ENCODE results near the gene PPP3CA. TPM values are rescaled to one million over a fixed set of nuclear protein-coding genes. Genes with fewer than 3 reads are reported as not detected.

The PPP3CA gene
- total and polyA plus RNA-seq, 2 experiments from 2014 or later = 27.0 to 45.2 TPM

DNA sequence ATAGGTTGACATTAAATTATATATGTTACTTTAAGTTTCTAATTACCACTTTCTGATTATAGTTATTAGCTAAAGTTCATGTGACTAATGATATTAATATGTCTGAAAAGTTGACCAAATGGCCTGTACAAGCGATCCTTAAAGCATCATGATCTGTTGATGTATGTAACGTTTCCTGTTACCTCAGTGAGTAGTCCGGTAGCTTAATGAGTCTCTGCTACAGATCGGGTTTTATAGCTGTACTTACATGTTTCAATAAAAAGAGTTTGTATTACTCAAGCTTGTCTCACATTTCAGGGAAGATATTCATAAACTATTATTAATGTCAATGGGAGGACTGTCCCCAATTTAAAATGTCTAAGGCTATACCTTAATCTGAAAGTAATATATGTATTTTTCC lies 246.3 kb downstream of the PPP3CA start (continued):
- TF ChIP-seq, protein P1, sequence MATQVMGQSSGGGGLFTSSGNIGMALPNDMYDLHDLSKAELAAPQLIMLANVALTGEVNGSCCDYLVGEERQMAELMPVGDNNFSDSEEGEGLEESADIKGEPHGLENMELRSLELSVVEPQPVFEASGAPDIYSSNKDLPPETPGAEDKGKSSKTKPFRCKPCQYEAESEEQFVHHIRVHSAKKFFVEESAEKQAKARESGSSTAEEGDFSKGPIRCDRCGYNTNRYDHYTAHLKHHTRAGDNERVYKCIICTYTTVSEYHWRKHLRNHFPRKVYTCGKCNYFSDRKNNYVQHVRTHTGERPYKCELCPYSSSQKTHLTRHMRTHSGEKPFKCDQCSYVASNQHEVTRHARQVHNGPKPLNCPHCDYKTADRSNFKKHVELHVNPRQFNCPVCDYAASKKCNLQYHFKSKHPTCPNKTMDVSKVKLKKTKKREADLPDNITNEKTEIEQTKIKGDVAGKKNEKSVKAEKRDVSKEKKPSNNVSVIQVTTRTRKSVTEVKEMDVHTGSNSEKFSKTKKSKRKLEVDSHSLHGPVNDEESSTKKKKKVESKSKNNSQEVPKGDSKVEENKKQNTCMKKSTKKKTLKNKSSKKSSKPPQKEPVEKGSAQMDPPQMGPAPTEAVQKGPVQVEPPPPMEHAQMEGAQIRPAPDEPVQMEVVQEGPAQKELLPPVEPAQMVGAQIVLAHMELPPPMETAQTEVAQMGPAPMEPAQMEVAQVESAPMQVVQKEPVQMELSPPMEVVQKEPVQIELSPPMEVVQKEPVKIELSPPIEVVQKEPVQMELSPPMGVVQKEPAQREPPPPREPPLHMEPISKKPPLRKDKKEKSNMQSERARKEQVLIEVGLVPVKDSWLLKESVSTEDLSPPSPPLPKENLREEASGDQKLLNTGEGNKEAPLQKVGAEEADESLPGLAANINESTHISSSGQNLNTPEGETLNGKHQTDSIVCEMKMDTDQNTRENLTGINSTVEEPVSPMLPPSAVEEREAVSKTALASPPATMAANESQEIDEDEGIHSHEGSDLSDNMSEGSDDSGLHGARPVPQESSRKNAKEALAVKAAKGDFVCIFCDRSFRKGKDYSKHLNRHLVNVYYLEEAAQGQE (IDR thresholded peaks at IDR 0.05; ENCODE audit: unreplicated experiment) = no peak
- no peak for TF ChIP-seq STAT1 (IDR thresholded peaks at IDR 0.05; ENCODE audit: unreplicated experiment)
- TF ChIP-seq, protein P2, sequence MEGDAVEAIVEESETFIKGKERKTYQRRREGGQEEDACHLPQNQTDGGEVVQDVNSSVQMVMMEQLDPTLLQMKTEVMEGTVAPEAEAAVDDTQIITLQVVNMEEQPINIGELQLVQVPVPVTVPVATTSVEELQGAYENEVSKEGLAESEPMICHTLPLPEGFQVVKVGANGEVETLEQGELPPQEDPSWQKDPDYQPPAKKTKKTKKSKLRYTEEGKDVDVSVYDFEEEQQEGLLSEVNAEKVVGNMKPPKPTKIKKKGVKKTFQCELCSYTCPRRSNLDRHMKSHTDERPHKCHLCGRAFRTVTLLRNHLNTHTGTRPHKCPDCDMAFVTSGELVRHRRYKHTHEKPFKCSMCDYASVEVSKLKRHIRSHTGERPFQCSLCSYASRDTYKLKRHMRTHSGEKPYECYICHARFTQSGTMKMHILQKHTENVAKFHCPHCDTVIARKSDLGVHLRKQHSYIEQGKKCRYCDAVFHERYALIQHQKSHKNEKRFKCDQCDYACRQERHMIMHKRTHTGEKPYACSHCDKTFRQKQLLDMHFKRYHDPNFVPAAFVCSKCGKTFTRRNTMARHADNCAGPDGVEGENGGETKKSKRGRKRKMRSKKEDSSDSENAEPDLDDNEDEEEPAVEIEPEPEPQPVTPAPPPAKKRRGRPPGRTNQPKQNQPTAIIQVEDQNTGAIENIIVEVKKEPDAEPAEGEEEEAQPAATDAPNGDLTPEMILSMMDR (conservative IDR thresholded peaks at IDR 0.05; ENCODE audit: low read depth in 2 of 2) = no peak
- no peak for TF ChIP-seq ZNF114 (CRISPR knock-in tag; IDR thresholded peaks at IDR 0.05)

DNA sequence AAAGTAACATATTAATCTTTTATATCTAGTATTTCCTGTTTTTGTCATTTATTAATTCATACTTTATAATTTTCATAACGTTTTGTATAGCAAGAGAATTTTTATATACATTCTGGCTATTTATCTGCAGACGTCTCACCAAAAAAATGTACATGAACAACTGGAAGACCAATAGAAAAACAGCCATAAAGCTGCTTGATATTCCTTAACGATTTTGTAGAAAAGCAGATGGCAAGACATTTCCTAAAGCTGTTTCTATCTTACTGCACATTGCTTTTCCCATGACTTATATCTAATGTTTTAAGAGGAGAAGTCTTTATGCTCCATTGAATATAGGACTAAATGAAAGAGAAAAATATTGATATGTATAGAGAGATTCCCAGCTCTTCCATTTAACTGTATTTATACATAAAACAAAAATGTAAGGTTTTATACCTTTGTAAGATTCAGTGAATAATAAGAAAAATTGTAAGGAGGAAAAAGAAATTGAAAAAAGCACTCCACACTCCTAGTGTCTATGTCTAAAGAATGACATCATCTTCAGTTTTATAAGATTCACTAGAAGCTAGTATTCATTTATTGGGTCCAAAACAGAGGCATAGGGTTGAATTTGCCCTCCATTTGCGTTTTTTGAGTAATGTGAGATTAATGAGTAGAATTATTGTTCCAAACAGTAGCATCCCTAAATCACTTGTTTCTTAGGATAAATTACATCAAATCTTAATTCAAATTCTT lies 248.5 kb downstream of the PPP3CA start:
- Mint-ChIP-seq H3K36me3 (ENCODE audit: low read depth) (peaks cover 4% of the 10 kb centered on the region), H3K27me3 (ENCODE audit: insufficient read depth, low read depth, poor library complexity) (no peaks in the 10 kb centered on the region)
- peaks cover 15% of the 10 kb centered on the region for H3K4me1 ChIP-seq (ENCODE audit: insufficient read depth)

More for the DNA sequence above, 248.5 kb downstream of the PPP3CA start:
- H3K27ac Mint-ChIP-seq = no peak overlapping the region
- Histone ChIP-seq H3K4me3 (no peak overlapping the region), H3F3A (replicated peaks; ENCODE audit: low read depth) (no peaks in the 10 kb centered on the region), H3K27me3 (ENCODE audit: insufficient read depth) (no peaks in the 10 kb centered on the region), H3K27ac (ENCODE audit: low read depth) (no peak overlapping the region), H4K20me1 (replicated peaks; ENCODE audit: insufficient read depth) (no peaks in the 10 kb centered on the region), H3K9me2 (ENCODE audit: insufficient read depth) (no peaks in the 10 kb centered on the region), H2AFZ (no peak overlapping the region), H3K36me3 (ENCODE audit: insufficient read depth) (no peaks in the 10 kb centered on the region), H3K79me2 (replicated peaks; ENCODE audit: insufficient read depth) (no peaks in the 10 kb centered on the region), H3K4me2 (no peak overlapping the region)
- ATAC-seq (no peak), DNase-seq (ENCODE audit: low spot score) (no peak)
- no peak overlapping the region for H3K4me3 Mint-ChIP-seq
- peaks cover 21% of the 10 kb centered on the region for H3K4me1 Mint-ChIP-seq
- H3K9me3 Mint-ChIP-seq = no peaks in the 10 kb centered on the region
- TF ChIP-seq NANOG (IDR thresholded peaks at IDR 0.05; ENCODE audit: borderline replicate concordance) (no peak), STAT1 (IDR thresholded peaks at IDR 0.05; ENCODE audit: unreplicated experiment) (no peak), EZH2phosphoT487 (IDR thresholded peaks at IDR 0.05; ENCODE audit: unreplicated experiment) (no peak), EZH2 (IDR thresholded peaks at IDR 0.05; ENCODE audit: low read depth, unreplicated experiment) (no peak)
- TF ChIP-seq, protein P3, sequence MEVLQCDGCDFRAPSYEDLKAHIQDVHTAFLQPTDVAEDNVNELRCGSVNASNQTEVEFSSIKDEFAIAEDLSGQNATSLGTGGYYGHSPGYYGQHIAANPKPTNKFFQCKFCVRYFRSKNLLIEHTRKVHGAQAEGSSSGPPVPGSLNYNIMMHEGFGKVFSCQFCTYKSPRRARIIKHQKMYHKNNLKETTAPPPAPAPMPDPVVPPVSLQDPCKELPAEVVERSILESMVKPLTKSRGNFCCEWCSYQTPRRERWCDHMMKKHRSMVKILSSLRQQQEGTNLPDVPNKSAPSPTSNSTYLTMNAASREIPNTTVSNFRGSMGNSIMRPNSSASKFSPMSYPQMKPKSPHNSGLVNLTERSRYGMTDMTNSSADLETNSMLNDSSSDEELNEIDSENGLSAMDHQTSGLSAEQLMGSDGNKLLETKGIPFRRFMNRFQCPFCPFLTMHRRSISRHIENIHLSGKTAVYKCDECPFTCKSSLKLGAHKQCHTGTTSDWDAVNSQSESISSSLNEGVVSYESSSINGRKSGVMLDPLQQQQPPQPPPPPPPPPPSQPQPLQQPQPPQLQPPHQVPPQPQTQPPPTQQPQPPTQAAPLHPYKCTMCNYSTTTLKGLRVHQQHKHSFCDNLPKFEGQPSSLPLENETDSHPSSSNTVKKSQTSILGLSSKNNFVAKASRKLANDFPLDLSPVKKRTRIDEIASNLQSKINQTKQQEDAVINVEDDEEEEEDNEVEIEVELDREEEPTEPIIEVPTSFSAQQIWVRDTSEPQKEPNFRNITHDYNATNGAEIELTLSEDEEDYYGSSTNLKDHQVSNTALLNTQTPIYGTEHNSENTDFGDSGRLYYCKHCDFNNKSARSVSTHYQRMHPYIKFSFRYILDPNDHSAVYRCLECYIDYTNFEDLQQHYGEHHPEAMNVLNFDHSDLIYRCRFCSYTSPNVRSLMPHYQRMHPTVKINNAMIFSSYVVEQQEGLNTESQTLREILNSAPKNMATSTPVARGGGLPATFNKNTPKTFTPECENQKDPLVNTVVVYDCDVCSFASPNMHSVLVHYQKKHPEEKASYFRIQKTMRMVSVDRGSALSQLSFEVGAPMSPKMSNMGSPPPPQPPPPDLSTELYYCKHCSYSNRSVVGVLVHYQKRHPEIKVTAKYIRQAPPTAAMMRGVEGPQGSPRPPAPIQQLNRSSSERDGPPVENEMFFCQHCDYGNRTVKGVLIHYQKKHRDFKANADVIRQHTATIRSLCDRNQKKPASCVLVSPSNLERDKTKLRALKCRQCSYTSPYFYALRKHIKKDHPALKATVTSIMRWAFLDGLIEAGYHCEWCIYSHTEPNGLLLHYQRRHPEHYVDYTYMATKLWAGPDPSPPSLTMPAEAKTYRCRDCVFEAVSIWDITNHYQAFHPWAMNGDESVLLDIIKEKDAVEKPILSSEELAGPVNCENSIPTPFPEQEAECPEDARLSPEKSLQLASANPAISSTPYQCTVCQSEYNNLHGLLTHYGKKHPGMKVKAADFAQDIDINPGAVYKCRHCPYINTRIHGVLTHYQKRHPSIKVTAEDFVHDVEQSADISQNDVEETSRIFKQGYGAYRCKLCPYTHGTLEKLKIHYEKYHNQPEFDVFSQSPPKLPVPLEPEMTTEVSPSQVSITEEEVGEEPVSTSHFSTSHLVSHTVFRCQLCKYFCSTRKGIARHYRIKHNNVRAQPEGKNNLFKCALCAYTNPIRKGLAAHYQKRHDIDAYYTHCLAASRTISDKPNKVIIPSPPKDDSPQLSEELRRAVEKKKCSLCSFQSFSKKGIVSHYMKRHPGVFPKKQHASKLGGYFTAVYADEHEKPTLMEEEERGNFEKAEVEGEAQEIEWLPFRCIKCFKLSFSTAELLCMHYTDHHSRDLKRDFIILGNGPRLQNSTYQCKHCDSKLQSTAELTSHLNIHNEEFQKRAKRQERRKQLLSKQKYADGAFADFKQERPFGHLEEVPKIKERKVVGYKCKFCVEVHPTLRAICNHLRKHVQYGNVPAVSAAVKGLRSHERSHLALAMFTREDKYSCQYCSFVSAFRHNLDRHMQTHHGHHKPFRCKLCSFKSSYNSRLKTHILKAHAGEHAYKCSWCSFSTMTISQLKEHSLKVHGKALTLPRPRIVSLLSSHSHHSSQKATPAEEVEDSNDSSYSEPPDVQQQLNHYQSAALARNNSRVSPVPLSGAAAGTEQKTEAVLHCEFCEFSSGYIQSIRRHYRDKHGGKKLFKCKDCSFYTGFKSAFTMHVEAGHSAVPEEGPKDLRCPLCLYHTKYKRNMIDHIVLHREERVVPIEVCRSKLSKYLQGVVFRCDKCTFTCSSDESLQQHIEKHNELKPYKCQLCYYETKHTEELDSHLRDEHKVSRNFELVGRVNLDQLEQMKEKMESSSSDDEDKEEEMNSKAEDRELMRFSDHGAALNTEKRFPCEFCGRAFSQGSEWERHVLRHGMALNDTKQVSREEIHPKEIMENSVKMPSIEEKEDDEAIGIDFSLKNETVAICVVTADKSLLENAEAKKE (CRISPR knock-in tag; IDR thresholded peaks at IDR 0.05) = no peak
